ENCODE data around the gene PDE6C. TPM values are rescaled to one million over a fixed set of nuclear protein-coding genes. Genes with fewer than 3 reads are reported as not detected.

PDE6C gene
- polyA plus RNA-seq, 1 donor (not counting 4 experiments of a cell fraction or from before 2014, with no cell fraction given), result not detected

GRCh38 chr10:93584445-93584844, 27.9 kb upstream of the PDE6C start:
- Histone ChIP-seq H3K27me3 (ENCODE audit: control insufficient read depth, extremely low read depth, insufficient read depth, low read length) (no peaks in the 10 kb centered on the region), H3K9me1 (ENCODE audit: control insufficient read depth, extremely low read depth, insufficient read depth, low read length) (no peaks in the 10 kb centered on the region), H3K4me3 (ENCODE audit: control insufficient read depth in 2 of 3, extremely low read depth in 1 of 3, insufficient read depth in 2 of 3, low read depth in 1 of 3, low read length in 3 of 3) (no peak overlapping the region), H3K79me2 (ENCODE audit: control insufficient read depth, insufficient read depth, low read length) (no peaks in the 10 kb centered on the region), H3K4me1 (ENCODE audit: control insufficient read depth, extremely low read depth, insufficient read depth, low read length) (no peaks in the 10 kb centered on the region), H3K4me2 (ENCODE audit: control insufficient read depth, extremely low read depth, insufficient read depth, low read depth, low read length) (no peak overlapping the region), H3K36me3 (ENCODE audit: control insufficient read depth in 2 of 2, extremely low read depth in 1 of 2, insufficient read depth in 2 of 2, low read length in 2 of 2) (no peaks in the 10 kb centered on the region), H4K20me1 (ENCODE audit: control insufficient read depth, extremely low read depth, insufficient read depth, low read length) (no peaks in the 10 kb centered on the region), H3K9me3 (ENCODE audit: control insufficient read depth, low read depth, low read length) (no peaks in the 10 kb centered on the region), H3K9ac (ENCODE audit: control insufficient read depth, extremely low read depth, insufficient read depth, low read length) (no peak overlapping the region), H2AFZ (ENCODE audit: control insufficient read depth, low read length) (no peak overlapping the region), H3K27ac (ENCODE audit: control insufficient read depth, insufficient read depth, low read length) (no peak overlapping the region)
- no peak for DNase-seq (ENCODE audit: low read depth, low spot score)
- TF ChIP-seq EZH2 (IDR thresholded peaks at IDR 0.05; ENCODE audit: low read length) (no peak), CTCF (optimal IDR thresholded peaks at IDR 0.05 in 1 of 3, IDR thresholded peaks at IDR 0.05 in 1 of 3, conservative IDR thresholded peaks at IDR 0.05 in 1 of 3; ENCODE audit: extremely low read depth in 1 of 3, insufficient read depth in 2 of 3, low read length in 3 of 3) (no peak)
- FAIRE-seq, result no peak
- dilution Hi-C loops (cut with MboI; ENCODE audit: extremely low pct_ligation_motif_present, low sequenced_read_pairs), result no loop called here

GRCh38 chr10:93589648-93590562, 22.4 kb upstream of the PDE6C start:
- Histone ChIP-seq H4K20me1 (ENCODE audit: control insufficient read depth, extremely low read depth, insufficient read depth, low read length) (no peaks in the 10 kb centered on the region), H3K36me3 (ENCODE audit: control insufficient read depth in 2 of 2, extremely low read depth in 1 of 2, insufficient read depth in 2 of 2, low read length in 2 of 2) (no peaks in the 10 kb centered on the region), H3K9ac (ENCODE audit: control insufficient read depth, extremely low read depth, insufficient read depth, low read length) (no peak overlapping the region), H3K27me3 (ENCODE audit: control insufficient read depth, extremely low read depth, insufficient read depth, low read length) (peaks cover 7% of the 10 kb centered on the region), H2AFZ (ENCODE audit: control insufficient read depth, low read length) (no peak overlapping the region), H3K9me1 (ENCODE audit: control insufficient read depth, extremely low read depth, insufficient read depth, low read length) (no peaks in the 10 kb centered on the region), H3K9me3 (ENCODE audit: control insufficient read depth, low read depth, low read length) (no peaks in the 10 kb centered on the region), H3K27ac (ENCODE audit: control insufficient read depth, insufficient read depth, low read length) (no peak overlapping the region), H3K4me2 (ENCODE audit: control insufficient read depth, extremely low read depth, insufficient read depth, low read depth, low read length) (no peak overlapping the region), H3K79me2 (ENCODE audit: control insufficient read depth, insufficient read depth, low read length) (no peaks in the 10 kb centered on the region), H3K4me1 (ENCODE audit: control insufficient read depth, extremely low read depth, insufficient read depth, low read length) (no peaks in the 10 kb centered on the region), H3K4me3 (ENCODE audit: control insufficient read depth in 2 of 3, extremely low read depth in 1 of 3, insufficient read depth in 2 of 3, low read depth in 1 of 3, low read length in 3 of 3) (no peak overlapping the region)
- DNase-seq (ENCODE audit: low read depth, low spot score) (no peak), FAIRE-seq (no peak)
- dilution Hi-C loops (cut with MboI; ENCODE audit: extremely low pct_ligation_motif_present, low sequenced_read_pairs), result no loop called here
- TF ChIP-seq CTCF (optimal IDR thresholded peaks at IDR 0.05 in 1 of 3, IDR thresholded peaks at IDR 0.05 in 1 of 3, conservative IDR thresholded peaks at IDR 0.05 in 1 of 3; ENCODE audit: extremely low read depth in 1 of 3, insufficient read depth in 2 of 3, low read length in 3 of 3) (no peak), EZH2 (IDR thresholded peaks at IDR 0.05; ENCODE audit: low read length) (no peak)
